Adipose tissue (tissue), 3 donors: ENCODE data around the gene SORD. TPM values are rescaled to one million over a fixed set of nuclear protein-coding genes. Genes with fewer than 3 reads are reported as not detected.

ENCODE experiments used
- H3K27ac ChIP-seq: one replicate; pipeline ENCODE4 v1.5.1; 2013; ENCODE audit warnings: low read depth, low read length
- WGBS, 3 donors: extraction: QIAGEN DNeasy Blood & Tissue Kit; methylation state at CpG; one replicate each; pipeline ENCODE4 v1.1.7; 2013; 5-methylcytosine and 5-hydroxymethylcytosine counted together
- polyA plus RNA-seq, 3 donors: library from polyadenylated mRNA; stranded (reverse); fragments of 200-250 nt; gene quantifications; one replicate each; pipeline ENCODE4 v1.2.3, GENCODE V29; 2013
- donor health status: healthy with polysubstance abuse.
- donor health status: Bipolar disorder and iron deficiency.
- donor health status: healthy.

The SORD gene
- polyA plus RNA-seq, 3 donors, result 5.6 to 9.4 (median 5.8) TPM

- 52 to 60% (median 55%) methylated on average over 9 of the region's 9 CpGs for WGBS, 3 donors
- no peak overlapping the region for H3K27ac ChIP-seq
These were observed 98.9 kb downstream of the SORD start for GRCh38 chr15:45121706-45122417.

GRCh38 chr15:45122719-45123118 is 99.7 kb downstream of the SORD start:
- WGBS, 3 donors, result 82 to 87% (median 83%) methylated on average over 7 of the region's 7 CpGs
- no peak overlapping the region for H3K27ac ChIP-seq

- no peak overlapping the region for H3K27ac ChIP-seq
These were observed 100.4 kb downstream of the SORD start for GRCh38 chr15:45123397-45123796.

GRCh38 chr15:45126535-45127158 is 103.7 kb downstream of the SORD start:
- WGBS, 3 donors, result 55 to 62% (median 61%) methylated on average over 2 of the region's 2 CpGs

More at GRCh38 chr15:45126535-45127158, 103.7 kb downstream of the SORD start:
- H3K27ac ChIP-seq, result no peak overlapping the region

Other genes starting within 250 kb of the SORD start
- gene TERB2, start 66.5 kb upstream of the SORD start, polyA plus RNA-seq, result not detected
- 1 to 10 TPM in 2 of 3 donors, under 1 TPM in 1; 0.08 to 1.6 (median 1.1) TPM for gene DUOX2, start 91.0 kb downstream of the SORD start, polyA plus RNA-seq
- gene DUOXA2, start 91.1 kb downstream of the SORD start, polyA plus RNA-seq, result under 1 TPM; 0.13 to 0.95 (median 0.56) TPM
- 1 to 10 TPM in 1 of 3 donors, under 1 TPM in 2; 0.14 to 3.3 (median 0.90) TPM for gene DUOXA1, start 106.7 kb downstream of the SORD start, polyA plus RNA-seq
- 1 to 10 TPM in 1 of 3 donors, under 1 TPM in 2; 0.20 to 4.1 (median 0.34) TPM for gene DUOX1, start 106.8 kb downstream of the SORD start, polyA plus RNA-seq
- gene SHF, start 164.8 kb downstream of the SORD start, polyA plus RNA-seq, result 10 to 100 TPM in 1 of 3 donors, 1 to 10 TPM in 2; 1.5 to 13.5 (median 2.9) TPM
- under 1 TPM in 1 of 3 donors, not detected in 2; 0.59 TPM for gene SLC28A2, start 229.0 kb downstream of the SORD start, polyA plus RNA-seq